Stimulated activated CD8-positive, alpha-beta memory T cell treated with anti-CD3 and anti-CD28 coated beads, Interleukin-7, amount 100 ng/mL, for 1 hour (primary cell): ENCODE data around the gene TOMM7.

ENCODE experiments used
- DNase-seq, 2 donors: peaks; one replicate each; pipeline ENCODE4 v3.0.0-alpha.2; 2020; ENCODE audit warnings: low read depth in 2 of 2

The TOMM7 gene

GRCh38 chr7:22822486-22823141 lies at the start of gene TOMM7:
Gene TOMM7, minus strand, starts transcription at chr7:22822849. Its CDS starts 70 bp downstream, at chr7:22822779.
- peak; percentile 68 to 70 for DNase-seq

- no peak for DNase-seq
Observed at GRCh38 chr7:22872096-22872807, 49.6 kb upstream of the TOMM7 start.

- DNase-seq: no peak
Observed at GRCh38 chr7:22871661-22872060, 49.0 kb upstream of the TOMM7 start.

- no peak for DNase-seq
Observed at GRCh38 chr7:22868509-22868908, 45.9 kb upstream of the TOMM7 start.

GRCh38 chr7:22867589-22867988 lies 44.9 kb upstream of the TOMM7 start:
- DNase-seq: no peak

GRCh38 chr7:22867003-22867402 lies 44.4 kb upstream of the TOMM7 start:
- DNase-seq: no peak

GRCh38 chr7:22865602-22865960 lies 42.9 kb upstream of the TOMM7 start:
- no peak for DNase-seq

- no peak for DNase-seq
Observed at GRCh38 chr7:22864855-22865601, 42.4 kb upstream of the TOMM7 start.

GRCh38 chr7:22864301-22864700 lies 41.7 kb upstream of the TOMM7 start:
- DNase-seq: no peak

GRCh38 chr7:22863156-22863899 lies 40.7 kb upstream of the TOMM7 start:
- DNase-seq: no peak

GRCh38 chr7:22861576-22861975 lies 38.9 kb upstream of the TOMM7 start:
- DNase-seq: no peak

- no peak for DNase-seq
Observed at GRCh38 chr7:22860784-22861482, 38.3 kb upstream of the TOMM7 start.

- DNase-seq: no peak
Observed at GRCh38 chr7:22860337-22860736, 37.7 kb upstream of the TOMM7 start.

GRCh38 chr7:22859641-22860290 lies 37.1 kb upstream of the TOMM7 start:
- no peak for DNase-seq

GRCh38 chr7:22858640-22859561 lies 36.3 kb upstream of the TOMM7 start:
- no peak for DNase-seq

GRCh38 chr7:22858274-22858639 lies 35.6 kb upstream of the TOMM7 start:
- no peak for DNase-seq

- no peak for DNase-seq
Observed at GRCh38 chr7:22856416-22856815, 33.8 kb upstream of the TOMM7 start.

GRCh38 chr7:22855049-22855392 lies 32.4 kb upstream of the TOMM7 start:
- no peak for DNase-seq

GRCh38 chr7:22854158-22855048 lies 31.8 kb upstream of the TOMM7 start:
- DNase-seq: peak; percentile 57
